AG09319 (cell line): ENCODE data around the gene CELSR3.

Source experiments
- DNase-seq: peaks from one replicate; pipeline ENCODE4 v3.0.0-alpha.2; 2010; ENCODE audit warnings: low read depth; ENCODE audit errors: extremely low read depth
- TF ChIP-seq, protein P1 (sequence below): IDR thresholded peaks from 2 replicates; pipeline ENCODE4 v1.5.1; 2011; ENCODE audit warnings: low read depth, mild to moderate bottlenecking, inconsistent platforms, low read length, moderate library complexity

Gene CELSR3

DNA sequence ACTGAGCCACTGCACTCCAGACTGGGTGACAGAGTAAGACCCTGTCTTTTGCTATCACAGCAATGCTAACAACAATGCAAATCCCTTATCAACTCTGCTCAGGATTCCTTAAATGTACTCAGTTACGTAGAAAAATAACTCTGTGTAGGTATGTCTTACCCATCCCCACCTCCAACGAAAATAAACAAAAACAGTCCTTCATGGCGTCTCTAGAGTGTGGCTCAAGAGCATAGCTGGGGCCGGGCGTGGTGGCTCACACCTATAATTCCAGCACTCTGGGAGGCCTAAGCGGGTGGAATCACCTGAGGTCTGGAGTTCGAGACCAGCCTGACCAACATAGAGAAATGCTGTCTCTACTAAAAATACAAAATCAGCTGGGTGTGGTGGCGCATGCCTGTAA, 36.2 kb upstream of the CELSR3 start:
- TF ChIP-seq, protein P1, sequence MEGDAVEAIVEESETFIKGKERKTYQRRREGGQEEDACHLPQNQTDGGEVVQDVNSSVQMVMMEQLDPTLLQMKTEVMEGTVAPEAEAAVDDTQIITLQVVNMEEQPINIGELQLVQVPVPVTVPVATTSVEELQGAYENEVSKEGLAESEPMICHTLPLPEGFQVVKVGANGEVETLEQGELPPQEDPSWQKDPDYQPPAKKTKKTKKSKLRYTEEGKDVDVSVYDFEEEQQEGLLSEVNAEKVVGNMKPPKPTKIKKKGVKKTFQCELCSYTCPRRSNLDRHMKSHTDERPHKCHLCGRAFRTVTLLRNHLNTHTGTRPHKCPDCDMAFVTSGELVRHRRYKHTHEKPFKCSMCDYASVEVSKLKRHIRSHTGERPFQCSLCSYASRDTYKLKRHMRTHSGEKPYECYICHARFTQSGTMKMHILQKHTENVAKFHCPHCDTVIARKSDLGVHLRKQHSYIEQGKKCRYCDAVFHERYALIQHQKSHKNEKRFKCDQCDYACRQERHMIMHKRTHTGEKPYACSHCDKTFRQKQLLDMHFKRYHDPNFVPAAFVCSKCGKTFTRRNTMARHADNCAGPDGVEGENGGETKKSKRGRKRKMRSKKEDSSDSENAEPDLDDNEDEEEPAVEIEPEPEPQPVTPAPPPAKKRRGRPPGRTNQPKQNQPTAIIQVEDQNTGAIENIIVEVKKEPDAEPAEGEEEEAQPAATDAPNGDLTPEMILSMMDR = no peak
- no peak for DNase-seq

DNA sequence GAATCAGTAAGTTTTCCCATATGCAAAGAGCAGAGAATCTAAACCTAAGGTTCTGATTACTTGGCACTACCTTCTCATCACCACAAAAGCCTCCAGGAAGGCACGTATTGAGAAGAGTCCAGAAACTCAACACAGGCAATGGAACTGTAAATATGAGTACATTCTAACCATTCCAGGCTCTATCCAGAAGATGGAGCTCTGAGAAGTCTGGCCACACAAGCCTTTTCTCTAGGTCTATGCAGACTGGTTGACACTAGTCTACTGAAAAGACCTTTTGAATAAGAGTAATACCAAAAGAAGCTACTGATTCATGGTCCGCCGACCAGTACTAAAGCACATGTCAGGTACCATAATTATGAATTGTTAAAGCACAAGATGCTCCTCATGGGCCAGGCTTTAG, 35.3 kb upstream of the CELSR3 start:
- TF ChIP-seq, protein P1 = no peak
- no peak for DNase-seq

DNA sequence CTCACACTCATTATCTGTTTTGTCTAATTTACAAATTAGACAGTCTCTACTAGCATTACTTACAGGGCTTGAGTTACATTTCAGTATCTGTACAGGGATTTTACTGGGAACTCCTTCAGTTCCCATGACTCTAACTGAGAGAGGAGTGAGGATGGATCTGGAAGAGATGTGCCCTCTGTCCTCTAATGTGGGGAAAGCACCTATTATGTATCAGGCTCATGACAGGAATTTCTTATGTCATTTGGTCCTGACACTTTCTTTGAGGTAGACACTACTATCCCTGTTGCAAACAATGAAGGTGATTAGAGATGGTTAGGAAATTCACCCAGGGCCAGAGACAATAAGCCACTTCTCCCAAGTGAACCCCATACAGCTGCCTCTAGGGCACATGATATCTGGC, 33.9 kb upstream of the CELSR3 start:
- no peak for DNase-seq
- TF ChIP-seq, protein P1 = no peak

DNA sequence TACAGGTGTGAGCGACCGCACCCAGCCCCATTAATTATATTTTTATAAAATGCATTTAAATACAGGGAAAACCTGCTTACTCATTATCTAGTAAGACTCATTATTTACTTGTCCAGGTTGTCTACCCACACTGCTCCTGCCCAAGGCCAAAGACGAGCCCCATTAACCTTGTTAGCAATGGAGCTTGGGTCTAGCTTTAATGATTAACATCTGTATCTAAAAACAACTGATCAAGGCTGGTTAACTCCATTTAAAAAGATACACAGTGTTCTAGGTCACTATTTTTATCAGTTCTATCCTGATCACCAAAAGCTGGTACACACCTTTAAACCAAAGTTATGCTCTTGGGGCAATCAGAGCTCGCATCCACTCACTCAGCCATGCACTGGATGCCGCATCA, 33.5 kb upstream of the CELSR3 start:
- TF ChIP-seq, protein P1 = no peak
- no peak for DNase-seq

DNA sequence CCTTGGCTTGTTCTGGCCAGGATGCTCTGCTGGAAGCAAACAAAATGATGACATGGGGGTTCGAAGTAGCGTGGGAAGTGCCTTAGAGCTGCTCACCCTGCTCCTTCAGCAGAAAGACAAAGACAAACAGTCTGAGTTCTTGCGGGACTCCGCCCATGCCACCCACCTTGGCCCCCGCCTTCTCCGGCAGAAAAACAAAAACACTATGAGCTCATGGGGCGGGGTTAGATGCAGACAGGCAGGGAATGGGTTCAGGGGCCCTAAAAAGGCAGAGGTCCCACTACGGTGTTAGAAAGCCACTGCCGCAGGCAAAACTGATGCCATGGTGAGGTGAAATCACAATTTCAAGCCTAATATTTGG, 32.7 kb upstream of the CELSR3 start:
- no peak for DNase-seq
- TF ChIP-seq, protein P1 = no peak

DNA sequence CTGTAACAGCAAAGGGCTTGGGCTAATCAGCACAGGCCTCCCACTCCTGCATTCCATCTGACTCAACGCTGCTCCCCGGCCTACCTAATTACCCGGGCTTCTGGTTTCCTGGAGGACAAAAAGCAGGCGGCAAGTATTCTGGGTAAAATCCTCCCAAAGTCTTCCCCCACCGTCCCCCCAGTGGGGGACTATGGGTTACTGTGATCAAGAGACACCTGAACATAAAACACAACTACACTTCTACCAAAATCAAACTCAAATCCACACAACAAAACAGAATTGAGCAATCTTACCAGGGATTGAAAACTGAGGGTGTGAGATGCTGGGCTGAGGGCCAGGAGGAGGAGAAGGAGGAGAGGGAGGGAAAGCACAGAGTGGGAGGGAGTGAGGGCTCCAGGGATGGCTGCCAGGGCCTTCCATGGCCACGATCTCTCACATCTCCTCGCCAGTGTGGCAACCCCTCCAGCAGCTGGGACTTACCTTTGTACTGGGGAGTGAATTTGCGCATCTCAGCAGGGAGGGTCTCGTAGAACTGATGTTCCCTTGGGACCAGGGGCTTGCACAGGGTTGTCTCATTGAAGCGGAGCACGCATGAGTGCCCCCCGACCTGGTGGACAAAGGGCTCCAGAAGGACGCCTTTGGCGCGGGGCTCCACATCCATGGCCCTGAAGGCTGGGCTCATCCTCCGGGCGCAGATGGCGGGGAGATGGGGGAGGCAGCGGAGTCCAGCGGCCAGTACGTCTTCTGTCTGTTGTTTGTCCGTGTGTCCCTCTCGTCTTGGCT, 32.1 kb upstream of the CELSR3 start:
- DNase-seq = peak; percentile 73

DNA sequence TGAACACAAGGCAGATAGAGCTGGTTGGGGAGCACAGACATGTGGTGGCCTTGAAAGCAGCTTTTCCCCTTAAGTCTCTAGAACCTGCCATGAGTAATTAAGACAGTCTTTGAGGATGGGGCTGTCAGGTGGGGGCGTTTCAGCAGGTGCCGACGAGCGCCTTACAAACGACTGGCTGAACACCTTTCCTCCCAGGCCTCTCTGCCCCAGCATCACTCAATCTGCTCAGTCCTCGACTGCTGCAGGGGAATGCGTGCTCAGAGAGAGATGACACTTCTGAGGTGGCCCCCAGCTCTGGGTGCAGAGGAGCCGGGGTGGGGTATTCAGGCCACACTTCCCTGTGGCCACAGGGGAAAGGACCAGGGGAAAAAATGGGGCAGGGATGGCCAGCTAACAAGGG, 31.1 kb upstream of the CELSR3 start:
- no peak for DNase-seq
- TF ChIP-seq, protein P1 = no peak

More for the DNA sequence above, 32.1 kb upstream of the CELSR3 start:
- TF ChIP-seq, protein P1 = no peak
